H9 (cell line): ENCODE data around the gene RABL3. TPM values are rescaled to one million over a fixed set of nuclear protein-coding genes. Genes with fewer than 3 reads are reported as not detected.

Experiments
- DNase-seq: peaks from one replicate; pipeline ENCODE4 v3.0.0-alpha.2; 2017
- H2AFZ ChIP-seq: one replicate; pipeline ENCODE4 v1.6.1; 2013; ENCODE audit warnings: mild to moderate bottlenecking, low read length, control low read depth, moderate library complexity
- H2AK5ac ChIP-seq: 2 replicates; pipeline ENCODE4 v1.6.1; 2013; ENCODE audit warnings: low read length, control low read depth, mixed read lengths; ENCODE audit not compliant: insufficient read length
- H2BK120ac ChIP-seq: one replicate; pipeline ENCODE4 v1.6.1; 2013; ENCODE audit warnings: low read depth, mild to moderate bottlenecking, low read length, control low read depth, inconsistent platforms; ENCODE audit not compliant: poor library complexity, severe bottlenecking
- H2BK12ac ChIP-seq: 2 replicates; pipeline ENCODE4 v1.6.1; 2013; ENCODE audit warnings: low read length, control low read depth, mixed read lengths, low read depth; ENCODE audit not compliant: insufficient read length
- H2BK15ac ChIP-seq: 2 replicates; pipeline ENCODE4 v1.6.1; 2013; ENCODE audit warnings: low read depth, low read length, control low read depth
- H2BK20ac ChIP-seq: one replicate; pipeline ENCODE4 v1.6.1; 2013; ENCODE audit warnings: low read depth, mild to moderate bottlenecking, low read length, control low read depth, inconsistent platforms; ENCODE audit not compliant: poor library complexity, severe bottlenecking
- H2BK5ac ChIP-seq: 2 replicates; pipeline ENCODE4 v1.6.1; 2013; ENCODE audit warnings: low read length, control low read depth, mixed read lengths; ENCODE audit not compliant: insufficient read length
- H3K14ac ChIP-seq: 2 replicates; pipeline ENCODE4 v1.6.1; 2013; ENCODE audit warnings: low read length, control low read depth; ENCODE audit not compliant: insufficient read depth
- H3K18ac ChIP-seq: 2 replicates; pipeline ENCODE4 v1.6.1; 2013; ENCODE audit warnings: low read depth, mild to moderate bottlenecking, mixed read lengths, low read length, control low read depth; ENCODE audit not compliant: insufficient read length
- H3K23ac ChIP-seq: 2 replicates; pipeline ENCODE4 v1.6.1; 2013; ENCODE audit warnings: low read length, control low read depth, mixed read lengths, low read depth; ENCODE audit not compliant: insufficient read length
- H3K23me2 ChIP-seq: 2 replicates; pipeline ENCODE4 v1.6.1; 2013; ENCODE audit warnings: low read depth, mild to moderate bottlenecking, mixed read lengths, low read length, control low read depth; ENCODE audit not compliant: insufficient read length, poor library complexity, severe bottlenecking
- H3K27ac ChIP-seq: 2 replicates; pipeline ENCODE4 v1.5.1; 2013; ENCODE audit warnings: low read length, control low read depth, mixed read lengths, low read depth; ENCODE audit not compliant: insufficient read length
- H3K27me3 ChIP-seq: 2 replicates; pipeline ENCODE4 v1.6.1; 2013; ENCODE audit warnings: low read length, control low read depth, inconsistent platforms; ENCODE audit not compliant: insufficient read depth
- H3K4ac ChIP-seq: 2 replicates; pipeline ENCODE4 v1.6.1; 2013; ENCODE audit warnings: low read depth, mild to moderate bottlenecking, control low read depth, inconsistent platforms, low read length, moderate library complexity
- H3K4me1 ChIP-seq: 2 replicates; pipeline ENCODE4 v1.6.1; 2013; ENCODE audit warnings: low read length, control low read depth, inconsistent platforms; ENCODE audit not compliant: insufficient read depth
- H3K4me2 ChIP-seq: 2 replicates; pipeline ENCODE4 v1.6.1; 2013; ENCODE audit warnings: low read length, control low read depth, mixed read lengths; ENCODE audit not compliant: insufficient read length, insufficient read depth
- H3K56ac ChIP-seq: 2 replicates; pipeline ENCODE4 v1.6.1; 2013; ENCODE audit warnings: low read depth, mild to moderate bottlenecking, mixed read lengths, low read length, control low read depth; ENCODE audit not compliant: insufficient read length
- H3K79me1 ChIP-seq: 2 replicates; pipeline ENCODE4 v1.6.1; 2013; ENCODE audit warnings: low read depth, mild to moderate bottlenecking, moderate library complexity, low read length, control low read depth, inconsistent platforms; ENCODE audit not compliant: insufficient read depth, poor library complexity, severe bottlenecking
- H3K79me2 ChIP-seq: 2 replicates; pipeline ENCODE4 v1.6.1; 2013; ENCODE audit warnings: low read length, control low read depth, inconsistent platforms; ENCODE audit not compliant: insufficient read depth
- H3K9ac ChIP-seq: 2 replicates; pipeline ENCODE4 v1.6.1; 2013; ENCODE audit warnings: low read length, control low read depth, mixed read lengths; ENCODE audit not compliant: insufficient read length; ENCODE audit errors: extremely low read depth
- H3K9me3 ChIP-seq: one replicate; pipeline ENCODE4 v1.6.1; 2013; ENCODE audit warnings: low read depth, low read length, inconsistent platforms; ENCODE audit not compliant: control insufficient read depth
- H3T11ph ChIP-seq: one replicate; pipeline ENCODE4 v1.6.1; 2013; ENCODE audit warnings: mild to moderate bottlenecking, low read length, control low read depth, inconsistent platforms
- H4K20me1 ChIP-seq: one replicate; pipeline ENCODE4 v1.6.1; 2013; ENCODE audit not compliant: control insufficient read depth, insufficient read length, insufficient read depth
- H4K5ac ChIP-seq: 2 replicates; pipeline ENCODE4 v1.6.1; 2013; ENCODE audit warnings: low read depth, mild to moderate bottlenecking, mixed read lengths, low read length, control low read depth; ENCODE audit not compliant: insufficient read length
- H4K8ac ChIP-seq: replicated peaks from 2 replicates; pipeline ENCODE4 v1.6.1; 2013; ENCODE audit warnings: low read length, control low read depth, mixed read lengths, low read depth; ENCODE audit not compliant: insufficient read length
- H4K91ac ChIP-seq: 2 replicates; pipeline ENCODE4 v1.6.1; 2013; ENCODE audit warnings: low read depth, mild to moderate bottlenecking, moderate library complexity, mixed read lengths, low read length, control low read depth; ENCODE audit not compliant: insufficient read length
- H3K27ac Mint-ChIP-seq, 3 experiments: 2 replicates in 2 of 3; 3 replicates in 1 of 3; pipeline ENCODE4 v1.8.0; 2020 to 2021; ENCODE audit warnings: mixed read lengths in 3 of 3, mild to moderate bottlenecking in 1 of 3, moderate library complexity in 1 of 3
- H3K27me3 Mint-ChIP-seq: 2 replicates; pipeline ENCODE4 v1.8.0; 2021; ENCODE audit warnings: low read depth, mild to moderate bottlenecking, moderate library complexity, mixed read lengths
- H3K36me3 Mint-ChIP-seq, 3 experiments: 2 replicates in 2 of 3; 3 replicates in 1 of 3; pipeline ENCODE4 v1.8.0; 2020 to 2021; ENCODE audit warnings: low read depth in 3 of 3, mixed read lengths in 3 of 3; ENCODE audit not compliant: insufficient read depth in 1 of 3
- H3K4me1 Mint-ChIP-seq, 2 experiments: 2 replicates each; pipeline ENCODE4 v1.8.0; 2020; ENCODE audit warnings: mixed read lengths in 2 of 2
- H3K4me3 Mint-ChIP-seq, 2 experiments: 2 replicates in 1 of 2; 3 replicates in 1 of 2; pipeline ENCODE4 v1.8.0; 2020 to 2021; ENCODE audit warnings: mild to moderate bottlenecking in 2 of 2, mixed read lengths in 2 of 2, moderate library complexity in 1 of 2
- H3K9me3 Mint-ChIP-seq, 2 experiments: 2 replicates in 1 of 2; 3 replicates in 1 of 2; pipeline ENCODE4 v1.8.0; 2020; ENCODE audit warnings: mild to moderate bottlenecking in 2 of 2, mixed read lengths in 2 of 2, moderate library complexity in 1 of 2
- total RNA-seq: library from RNA; stranded (reverse); gene quantifications from 2 replicates; pipeline ENCODE4 v1.2.1, GENCODE V29; 2021
- TF ChIP-seq, protein P1 (sequence below): fragments of 200-600 bp; sonication (generic); conservative IDR thresholded peaks from 3 replicates; pipeline ENCODE4 v1.8.0; 2021; ENCODE audit warnings: antibody characterized with exemption, mild to moderate bottlenecking

Gene RABL3
- total RNA-seq, 1 experiment from 2014 or later: 26.7 TPM

DNA sequence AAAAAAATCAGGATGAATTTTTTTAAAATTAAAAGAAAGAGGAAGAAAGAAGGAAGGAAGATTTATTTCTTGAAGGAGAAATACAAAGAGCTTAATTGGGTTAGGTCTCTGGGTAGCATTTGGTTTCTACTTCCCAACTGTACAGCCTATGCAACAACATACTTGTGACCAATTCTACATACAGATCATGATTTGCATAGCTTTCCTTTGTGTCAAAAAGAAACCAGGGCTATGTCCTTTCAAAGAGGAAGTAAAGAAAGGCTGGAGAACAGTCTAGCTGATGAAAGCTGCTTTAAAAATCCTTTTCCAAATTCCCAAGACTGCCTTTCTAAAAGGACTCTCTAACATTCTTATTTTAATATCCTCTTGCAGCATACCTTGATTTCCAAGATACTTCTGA is 54.2 kb downstream of the RABL3 start:
- no peak overlapping the region for H3K27ac Mint-ChIP-seq
- DNase-seq: no peak
- TF ChIP-seq, protein P1, sequence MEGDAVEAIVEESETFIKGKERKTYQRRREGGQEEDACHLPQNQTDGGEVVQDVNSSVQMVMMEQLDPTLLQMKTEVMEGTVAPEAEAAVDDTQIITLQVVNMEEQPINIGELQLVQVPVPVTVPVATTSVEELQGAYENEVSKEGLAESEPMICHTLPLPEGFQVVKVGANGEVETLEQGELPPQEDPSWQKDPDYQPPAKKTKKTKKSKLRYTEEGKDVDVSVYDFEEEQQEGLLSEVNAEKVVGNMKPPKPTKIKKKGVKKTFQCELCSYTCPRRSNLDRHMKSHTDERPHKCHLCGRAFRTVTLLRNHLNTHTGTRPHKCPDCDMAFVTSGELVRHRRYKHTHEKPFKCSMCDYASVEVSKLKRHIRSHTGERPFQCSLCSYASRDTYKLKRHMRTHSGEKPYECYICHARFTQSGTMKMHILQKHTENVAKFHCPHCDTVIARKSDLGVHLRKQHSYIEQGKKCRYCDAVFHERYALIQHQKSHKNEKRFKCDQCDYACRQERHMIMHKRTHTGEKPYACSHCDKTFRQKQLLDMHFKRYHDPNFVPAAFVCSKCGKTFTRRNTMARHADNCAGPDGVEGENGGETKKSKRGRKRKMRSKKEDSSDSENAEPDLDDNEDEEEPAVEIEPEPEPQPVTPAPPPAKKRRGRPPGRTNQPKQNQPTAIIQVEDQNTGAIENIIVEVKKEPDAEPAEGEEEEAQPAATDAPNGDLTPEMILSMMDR: no peak
- H4K5ac ChIP-seq: no peak overlapping the region
- no peak overlapping the region for H2BK12ac ChIP-seq
- H4K20me1 ChIP-seq: no peaks in the 10 kb centered on the region
- no peak overlapping the region for H3K23ac ChIP-seq
- H3K4me1 ChIP-seq: peaks cover 2% of the 10 kb centered on the region; the same call in 1 of the 2 replicates
- no peak overlapping the region for H2AFZ ChIP-seq
- no peak overlapping the region for H2AK5ac ChIP-seq
- H3K79me1 ChIP-seq: no peaks in the 10 kb centered on the region
- H4K91ac ChIP-seq: no peak overlapping the region
- H3K23me2 ChIP-seq: no peaks in the 10 kb centered on the region
- no peak overlapping the region for H4K8ac ChIP-seq
- peaks cover 2 to 15% (median 12%) of the 10 kb centered on the region in 3 experiments; a peak in 5 of 7 replicates for H3K36me3 Mint-ChIP-seq
- no peak overlapping the region for H3K9ac ChIP-seq
- H3K4me1 Mint-ChIP-seq: peaks cover 14 to 19% of the 10 kb centered on the region in 2 experiments
- H3K56ac ChIP-seq: no peak overlapping the region
- H2BK5ac ChIP-seq: no peak overlapping the region
- no peaks in the 10 kb centered on the region for H3K79me2 ChIP-seq
- H3K27me3 Mint-ChIP-seq: no peaks in the 10 kb centered on the region
- no peak overlapping the region for H2BK15ac ChIP-seq
- H3K4me3 Mint-ChIP-seq: no peak overlapping the region
- no peak overlapping the region for H2BK120ac ChIP-seq
- H3K27me3 ChIP-seq: no peaks in the 10 kb centered on the region
- no peak overlapping the region for H3K14ac ChIP-seq
- H3T11ph ChIP-seq: no peak overlapping the region
- H3K4ac ChIP-seq: no peak overlapping the region
- no peaks in the 10 kb centered on the region for H3K9me3 ChIP-seq
- H3K4me2 ChIP-seq: no peak overlapping the region
- no peak overlapping the region for H2BK20ac ChIP-seq
- H3K9me3 Mint-ChIP-seq: no peaks in the 10 kb centered on the region
- H3K18ac ChIP-seq: no peak overlapping the region
- H3K27ac ChIP-seq: no peak overlapping the region
